ENCODE data around the gene CGRRF1.

Gene CGRRF1

GRCh38 chr14:54487771-54488170 is 21.9 kb upstream of the CGRRF1 start:
- H3K79me2 ChIP-seq (ENCODE audit: control insufficient read depth, insufficient read depth, low read length, poor library complexity), result peaks cover 6% of the 10 kb centered on the region
- H3K9me3 ChIP-seq (ENCODE audit: insufficient read depth, low read depth, low read length), result no peaks in the 10 kb centered on the region
- no peak overlapping the region for H3K9ac ChIP-seq (ENCODE audit: low read length)
- H2BK12ac ChIP-seq (ENCODE audit: low read length), result no peak overlapping the region
- H4K91ac ChIP-seq (ENCODE audit: low read depth, low read length), result peak overlapping the region; percentile 32
- H3K4me2 ChIP-seq (ENCODE audit: low read length), result peak overlapping the region; percentile 74
- H3K23ac ChIP-seq (ENCODE audit: low read length), result no peak overlapping the region
- H4K12ac ChIP-seq (ENCODE audit: low read depth, low read length), result no peak overlapping the region
- peaks cover 16% of the 10 kb centered on the region for H3K79me1 ChIP-seq (ENCODE audit: low read length)
- no peak overlapping the region for H2AK5ac ChIP-seq (ENCODE audit: low read length)
- H4K8ac ChIP-seq (ENCODE audit: low read depth, low read length), result peak overlapping the region; percentile 67
- WGBS (ENCODE audit: extremely low coverage, insufficient coverage, insufficient read length), result no CpG with 5 or more reads among the region's 4 CpGs
- no peak overlapping the region for H3K4ac ChIP-seq (ENCODE audit: low read depth, low read length)
- H3K36me3 ChIP-seq (ENCODE audit: control insufficient read depth in 1 of 2, insufficient read depth in 2 of 2, low read length in 2 of 2), result peaks cover 0 to 1% of the 10 kb centered on the region in 2 experiments
- peaks cover 10 to 18% of the 10 kb centered on the region in 2 experiments for H3K4me1 ChIP-seq (ENCODE audit: control insufficient read depth in 1 of 2, insufficient read depth in 2 of 2, low read length in 2 of 2)
- H3K27ac ChIP-seq (ENCODE audit: low read depth, low read length), result peak overlapping the region; percentile 97
- peak; percentile 7 to 83 for DNase-seq
- H2BK120ac ChIP-seq (ENCODE audit: insufficient read depth, low read length, poor library complexity), result no peak overlapping the region
- H2BK5ac ChIP-seq (ENCODE audit: low read depth, low read length, poor library complexity), result no peak overlapping the region
- no peak overlapping the region for H3K4me3 ChIP-seq (ENCODE audit: low read depth, low read length)
- H2AFZ ChIP-seq (ENCODE audit: insufficient read depth, low read length, poor library complexity), result no peak overlapping the region
- H3K18ac ChIP-seq (ENCODE audit: low read length), result no peak overlapping the region
- no peaks in the 10 kb centered on the region for H3K27me3 ChIP-seq (ENCODE audit: insufficient read depth, low read length)
- no peak overlapping the region for H3K14ac ChIP-seq (ENCODE audit: low read length)

- H3K79me1 ChIP-seq (ENCODE audit: low read length), result peaks cover 16% of the 10 kb centered on the region
- peaks cover 10 to 18% of the 10 kb centered on the region in 2 experiments for H3K4me1 ChIP-seq (ENCODE audit: control insufficient read depth in 1 of 2, insufficient read depth in 2 of 2, low read length in 2 of 2)
- H2AK5ac ChIP-seq (ENCODE audit: low read length), result peak overlapping the region; percentile 95
- H3K9me3 ChIP-seq (ENCODE audit: insufficient read depth, low read depth, low read length), result no peaks in the 10 kb centered on the region
- H3K14ac ChIP-seq (ENCODE audit: low read length), result peak overlapping the region; percentile 96
- H3K23ac ChIP-seq (ENCODE audit: low read length), result no peak overlapping the region
- DNase-seq, result no peak
- peak overlapping the region; percentile 74 for H3K4me2 ChIP-seq (ENCODE audit: low read length)
- no peaks in the 10 kb centered on the region for H3K27me3 ChIP-seq (ENCODE audit: insufficient read depth, low read length)
- H2AFZ ChIP-seq (ENCODE audit: insufficient read depth, low read length, poor library complexity), result peak overlapping the region; percentile 93
- peak overlapping the region; percentile 97 for H4K12ac ChIP-seq (ENCODE audit: low read depth, low read length)
- peak overlapping the region; percentile 86 for H3K4ac ChIP-seq (ENCODE audit: low read depth, low read length)
- peak overlapping the region; percentile 97 for H2BK120ac ChIP-seq (ENCODE audit: insufficient read depth, low read length, poor library complexity)
- peak overlapping the region; percentile 79 for H3K4me3 ChIP-seq (ENCODE audit: low read depth, low read length)
- H4K91ac ChIP-seq (ENCODE audit: low read depth, low read length), result peak overlapping the region; percentile 98
- peak overlapping the region; percentile 96 for H2BK5ac ChIP-seq (ENCODE audit: low read depth, low read length, poor library complexity)
- peak overlapping the region; percentile 90 for H2BK12ac ChIP-seq (ENCODE audit: low read length)
- peaks cover 6% of the 10 kb centered on the region for H3K79me2 ChIP-seq (ENCODE audit: control insufficient read depth, insufficient read depth, low read length, poor library complexity)
- H3K18ac ChIP-seq (ENCODE audit: low read length), result peak overlapping the region; percentile 94
- peak overlapping the region; percentile 98 for H4K8ac ChIP-seq (ENCODE audit: low read depth, low read length)
- no CpG with 5 or more reads among the region's 9 CpGs for WGBS (ENCODE audit: extremely low coverage, insufficient coverage, insufficient read length)
- H3K27ac ChIP-seq (ENCODE audit: low read depth, low read length), result peak overlapping the region; percentile 97
- peak overlapping the region; percentile 95 for H3K9ac ChIP-seq (ENCODE audit: low read length)
- peaks cover 0 to under 1% of the 10 kb centered on the region in 2 experiments for H3K36me3 ChIP-seq (ENCODE audit: control insufficient read depth in 1 of 2, insufficient read depth in 2 of 2, low read length in 2 of 2)
These were observed 21.4 kb upstream of the CGRRF1 start for GRCh38 chr14:54488318-54488645.

- Histone ChIP-seq H3K79me2 (ENCODE audit: control insufficient read depth, insufficient read depth, low read length, poor library complexity) (peaks cover 6% of the 10 kb centered on the region), H4K91ac (ENCODE audit: low read depth, low read length) (peak within 1 kb of the TSS; percentile 98), H3K23ac (ENCODE audit: low read length) (no peak within 1 kb of the TSS), H4K8ac (ENCODE audit: low read depth, low read length) (peak within 1 kb of the TSS; percentile 98), H2BK120ac (ENCODE audit: insufficient read depth, low read length, poor library complexity) (peak within 1 kb of the TSS; percentile 97), H3K9me3 (ENCODE audit: insufficient read depth, low read depth, low read length) (no peaks in the 10 kb centered on the region), H3K79me1 (ENCODE audit: low read length) (peaks cover 16% of the 10 kb centered on the region), H3K4ac (ENCODE audit: low read depth, low read length) (peak within 1 kb of the TSS; percentile 86), H3K4me2 (ENCODE audit: low read length) (peak within 1 kb of the TSS; percentile 74), H3K14ac (ENCODE audit: low read length) (peak within 1 kb of the TSS; percentile 96), H2AK5ac (ENCODE audit: low read length) (peak within 1 kb of the TSS; percentile 95), H3K27ac (ENCODE audit: low read depth, low read length) (peak within 1 kb of the TSS; percentile 97), H2AFZ (ENCODE audit: insufficient read depth, low read length, poor library complexity) (peak within 1 kb of the TSS; percentile 93), H3K27me3 (ENCODE audit: insufficient read depth, low read length) (no peaks in the 10 kb centered on the region), H4K12ac (ENCODE audit: low read depth, low read length) (peak within 1 kb of the TSS; percentile 97), H3K4me1 (ENCODE audit: control insufficient read depth in 1 of 2, insufficient read depth in 2 of 2, low read length in 2 of 2) (peaks cover 10 to 18% of the 10 kb centered on the region in 2 experiments), H3K4me3 (ENCODE audit: low read depth, low read length) (peak within 1 kb of the TSS; percentile 79), H2BK12ac (ENCODE audit: low read length) (peak within 1 kb of the TSS; percentile 90), H3K18ac (ENCODE audit: low read length) (peak within 1 kb of the TSS; percentile 94), H3K36me3 (ENCODE audit: control insufficient read depth in 1 of 2, insufficient read depth in 2 of 2, low read length in 2 of 2) (no peaks in the 10 kb centered on the region), H2BK5ac (ENCODE audit: low read depth, low read length, poor library complexity) (peak within 1 kb of the TSS; percentile 96), H3K9ac (ENCODE audit: low read length) (peak within 1 kb of the TSS; percentile 95)
- WGBS (ENCODE audit: extremely low coverage, insufficient coverage, insufficient read length), result no CpG with 5 or more reads among the region's 51 CpGs
- peak; percentile 95 to 96 for DNase-seq
These were observed 20.9 kb upstream of the CGRRF1 start, which contains the start of gene GMFB for GRCh38 chr14:54488646-54489317. TSS of gene GMFB (minus strand) at chr14:54488980. CDS start at chr14:54488927, 53 bp downstream.

- no peaks in the 10 kb centered on the region for H3K27me3 ChIP-seq (ENCODE audit: insufficient read depth, low read length)
- H2AK5ac ChIP-seq (ENCODE audit: low read length), result peak overlapping the region; percentile 79
- no peak overlapping the region for H3K23ac ChIP-seq (ENCODE audit: low read length)
- peak overlapping the region; percentile 76 for H2BK120ac ChIP-seq (ENCODE audit: insufficient read depth, low read length, poor library complexity)
- peak overlapping the region; percentile 24 for H3K9ac ChIP-seq (ENCODE audit: low read length)
- peak overlapping the region; percentile 73 for H2AFZ ChIP-seq (ENCODE audit: insufficient read depth, low read length, poor library complexity)
- peak overlapping the region; percentile 54 for H2BK5ac ChIP-seq (ENCODE audit: low read depth, low read length, poor library complexity)
- peaks cover 10 to 18% of the 10 kb centered on the region in 2 experiments for H3K4me1 ChIP-seq (ENCODE audit: control insufficient read depth in 1 of 2, insufficient read depth in 2 of 2, low read length in 2 of 2)
- 100% methylated on average over 2 of the region's 5 CpGs for WGBS (ENCODE audit: extremely low coverage, insufficient coverage, insufficient read length)
- DNase-seq, result no peak
- H3K27ac ChIP-seq (ENCODE audit: low read depth, low read length), result peak overlapping the region; percentile 97
- H4K8ac ChIP-seq (ENCODE audit: low read depth, low read length), result peak overlapping the region; percentile 83
- no peaks in the 10 kb centered on the region for H3K9me3 ChIP-seq (ENCODE audit: insufficient read depth, low read depth, low read length)
- peak overlapping the region; percentile 86 for H4K12ac ChIP-seq (ENCODE audit: low read depth, low read length)
- H3K36me3 ChIP-seq (ENCODE audit: control insufficient read depth in 1 of 2, insufficient read depth in 2 of 2, low read length in 2 of 2), result no peaks in the 10 kb centered on the region
- peak overlapping the region; percentile 77 for H2BK12ac ChIP-seq (ENCODE audit: low read length)
- peak overlapping the region; percentile 79 for H4K91ac ChIP-seq (ENCODE audit: low read depth, low read length)
- H3K79me2 ChIP-seq (ENCODE audit: control insufficient read depth, insufficient read depth, low read length, poor library complexity), result peaks cover 6% of the 10 kb centered on the region
- peak overlapping the region; percentile 52 for H3K4me3 ChIP-seq (ENCODE audit: low read depth, low read length)
- peaks cover 16% of the 10 kb centered on the region for H3K79me1 ChIP-seq (ENCODE audit: low read length)
- H3K18ac ChIP-seq (ENCODE audit: low read length), result peak overlapping the region; percentile 61
- peak overlapping the region; percentile 72 for H3K4me2 ChIP-seq (ENCODE audit: low read length)
- H3K4ac ChIP-seq (ENCODE audit: low read depth, low read length), result peak overlapping the region; percentile 19
- peak overlapping the region; percentile 55 for H3K14ac ChIP-seq (ENCODE audit: low read length)
These were observed 20.4 kb upstream of the CGRRF1 start for GRCh38 chr14:54489318-54489683.
